ENCODE results near the gene LILRA5.

DNA sequence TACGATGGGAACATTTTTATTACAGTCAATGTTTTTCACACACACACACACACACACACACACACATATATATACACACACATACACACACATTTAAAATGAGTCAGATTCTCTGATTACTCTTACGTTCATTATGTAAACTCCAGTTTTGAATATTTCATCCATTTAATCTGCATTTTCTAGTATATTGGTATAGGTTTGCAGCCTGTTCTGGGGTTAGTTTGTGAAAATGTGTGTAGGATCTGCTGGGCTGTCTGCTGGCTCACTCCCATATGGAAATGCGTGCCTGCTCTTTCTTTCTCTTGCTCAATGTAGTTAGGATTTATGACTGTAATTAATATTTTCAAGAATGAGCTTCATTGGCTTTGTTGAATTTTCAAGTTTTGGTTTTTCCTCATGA is 39.1 kb downstream of the LILRA5 start:
- TF ChIP-seq GATA3 (IDR thresholded peaks at IDR 0.05; ENCODE audit: low read depth, low read length) (no peak), GATA2 (IDR thresholded peaks at IDR 0.05; ENCODE audit: low read depth, low read length) (no peak)
